HepG2 (cell line): ENCODE measurements around the gene ARHGEF4. TPM values are rescaled to one million over a fixed set of nuclear protein-coding genes. Genes with fewer than 3 reads are reported as not detected.

Experiments
- ATAC-seq: fragments of 200-7000 bp; cut with Tn5 transposase; 3 replicates; pipeline ENCODE4 v1.9.1; 2020; ENCODE audit warnings: mild to moderate bottlenecking, moderate library complexity
- BruUV-seq: library from RNA; stranded (reverse); fragments of 400-500 nt; replicated peaks from 2 replicates; lab custom pipeline; 2021; lab: Mats Ljungman, UMichigan
- CTCF ChIA-PET: fragments of 300-600 bp; formaldehyde crosslinking; extraction: SDS; loops from one replicate; lab custom pipeline; 2021; ENCODE audit warnings: low total read pairs, inconsistent platforms, low intra/inter-chr PET ratio; lab: Yijun Ruan, JAX
- POLR2A ChIA-PET: fragments of 350-600 bp; sonication (Branson Sonifier 250); formaldehyde crosslinking; loops from one replicate; lab custom pipeline; 2020; ENCODE audit warnings: antibody characterized with exemption, inconsistent platforms; lab: Yijun Ruan, JAX
- DNase-seq: peaks from one replicate; pipeline ENCODE4 v3.0.0-alpha.2; 2015; ENCODE audit warnings: low spot score
- FAIRE-seq: peaks from 3 replicates; lab custom pipeline; 2011; peaks lifted over from hg19 to GRCh38; lab: Jason Lieb, UNC
- H2AFZ ChIP-seq: one replicate; pipeline ENCODE4 v1.6.1; 2011; ENCODE audit warnings: low read length, inconsistent platforms
- H3K27ac ChIP-seq: fragments of 300-600 bp; 3 replicates; pipeline ENCODE4 v1.8.0; 2011; ENCODE audit warnings: mixed run types, mild to moderate bottlenecking, mixed read lengths, low read length, inconsistent platforms; ENCODE audit not compliant: insufficient read depth; ENCODE audit errors: extremely low read length
- H3K27me3 ChIP-seq, 2 experiments: fragments of 200-600 bp in 1 of 2; 2 replicates in 1 of 2; 3 replicates in 1 of 2; pipeline versions ENCODE4 v1.6.0 to v1.8.0; 2011; ENCODE audit warnings: low read length in 2 of 2, mild to moderate bottlenecking in 2 of 2, moderate library complexity in 2 of 2, inconsistent platforms in 1 of 2; ENCODE audit not compliant: insufficient read depth in 2 of 2, control insufficient read depth in 1 of 2
- H3K36me3 ChIP-seq, 2 experiments: fragments of 200-600 bp in 1 of 2; replicated peaks in 1 of 2; 2 replicates in 1 of 2; 3 replicates in 1 of 2; pipeline versions ENCODE4 v1.5.1 to v1.8.0; 2011; ENCODE audit warnings: low read length in 2 of 2, inconsistent platforms in 1 of 2; ENCODE audit not compliant: insufficient read depth in 2 of 2, control insufficient read depth in 1 of 2
- H3K4me1 ChIP-seq: 2 replicates; pipeline ENCODE4 v1.5.1; 2012; ENCODE audit warnings: low read length, inconsistent platforms; ENCODE audit not compliant: insufficient read depth
- H3K4me2 ChIP-seq: 2 replicates; pipeline ENCODE4 v1.6.0; 2011; ENCODE audit warnings: low read depth, low read length, inconsistent platforms
- H3K4me3 ChIP-seq, 3 experiments: fragments of 200-600 bp in 1 of 3; sonication (generic), shearing (Covaris generic) in 1 of 3; replicated peaks in 1 of 3; 2 replicates each; pipeline ENCODE4 v1.5.1; 2011 to 2016; ENCODE audit warnings: low read length in 3 of 3, inconsistent platforms in 2 of 3, low read depth in 2 of 3, mild to moderate bottlenecking in 2 of 3, control low read depth in 1 of 3, mixed read lengths in 1 of 3; ENCODE audit not compliant: insufficient read depth in 1 of 3
- H3K79me2 ChIP-seq: one replicate; pipeline ENCODE4 v1.6.1; 2011; ENCODE audit warnings: low read length, inconsistent platforms; ENCODE audit not compliant: insufficient read depth
- H3K9ac ChIP-seq: 2 replicates; pipeline ENCODE4 v1.6.0; 2011; ENCODE audit warnings: mild to moderate bottlenecking, low read depth, low read length, inconsistent platforms; ENCODE audit not compliant: insufficient read depth
- H3K9me3 ChIP-seq: 2 replicates; pipeline ENCODE4 v1.5.1; 2012; ENCODE audit warnings: mild to moderate bottlenecking, low read length
- H4K20me1 ChIP-seq: 2 replicates; pipeline ENCODE4 v1.6.0; 2011; ENCODE audit warnings: inconsistent platforms, mild to moderate bottlenecking, low read length, moderate library complexity; ENCODE audit not compliant: insufficient read depth
- ATF7 ChIP-seq, 2 experiments: fragments of 450-650 bp in 1 of 2; sonication (generic) in 1 of 2; formaldehyde crosslinking in 1 of 2; IDR thresholded peaks; 2 replicates each; pipeline versions ENCODE4 v1.4.0 to v1.6.1; 2016 to 2020; ENCODE audit warnings: antibody characterized with exemption in 1 of 2, mild to moderate bottlenecking in 1 of 2, missing genetic modification reagents in 1 of 2
- DNMT3B ChIP-seq: conservative IDR thresholded peaks from 2 replicates; pipeline ENCODE4 v1.6.1; 2016; ENCODE audit warnings: missing biosample characterization, control low read depth
- E2F5 ChIP-seq: sonication (generic); formaldehyde crosslinking; conservative IDR thresholded peaks from 2 replicates; pipeline ENCODE4 v1.4.0; 2020; ENCODE audit warnings: missing genetic modification reagents
- GTF2F1 ChIP-seq: fragments of 150-350 bp; IDR thresholded peaks from 2 replicates; pipeline ENCODE4 v1.6.1; 2014; ENCODE audit warnings: low read length
- KAT8 ChIP-seq: IDR thresholded peaks from 2 replicates; pipeline ENCODE4 v1.6.1; 2016; ENCODE audit warnings: missing genetic modification reagents, missing compliant biosample characterization
- MLLT10 ChIP-seq: sonication (generic); formaldehyde crosslinking; IDR thresholded peaks from 2 replicates; pipeline ENCODE4 v1.4.0; 2020; ENCODE audit warnings: missing genetic modification reagents
- MTF1 ChIP-seq: sonication (generic); formaldehyde crosslinking; IDR thresholded peaks from 2 replicates; pipeline ENCODE4 v1.5.0; 2020; ENCODE audit warnings: missing genetic modification reagents
- NFIB ChIP-seq: sonication (generic); formaldehyde crosslinking; IDR thresholded peaks from 2 replicates; pipeline ENCODE4 v1.9.0; 2021; ENCODE audit warnings: missing genetic modification reagents, mild to moderate bottlenecking, borderline replicate concordance
- PHF8 ChIP-seq: sonication (generic); formaldehyde crosslinking; IDR thresholded peaks from 2 replicates; pipeline ENCODE4 v1.5.0; 2020; ENCODE audit warnings: missing genetic modification reagents
- REST ChIP-seq, 2 experiments: IDR thresholded peaks; 2 replicates each; pipeline ENCODE4 v1.6.1; 2011 to 2012; ENCODE audit warnings: low read length in 2 of 2, borderline replicate concordance in 1 of 2, low read depth in 1 of 2, mild to moderate bottlenecking in 1 of 2, moderate library complexity in 1 of 2
- TAF1 ChIP-seq: sonication (generic); formaldehyde crosslinking; IDR thresholded peaks from 2 replicates; pipeline ENCODE4 v1.4.0; 2020; ENCODE audit warnings: missing genetic modification reagents
- ZBTB1 ChIP-seq: sonication (generic); formaldehyde crosslinking; IDR thresholded peaks from 2 replicates; pipeline ENCODE4 v1.4.0; 2020; ENCODE audit warnings: missing genetic modification reagents, borderline replicate concordance
- ZBTB26 ChIP-seq: IDR thresholded peaks from 2 replicates; pipeline ENCODE4 v1.6.1; 2016; ENCODE audit warnings: missing compliant biosample characterization, missing genetic modification reagents, borderline replicate concordance
- ZFP36L1 ChIP-seq: sonication (generic); formaldehyde crosslinking; IDR thresholded peaks from 2 replicates; pipeline ENCODE4 v1.8.0; 2022; ENCODE audit warnings: mild to moderate bottlenecking, missing genetic modification reagents, moderate library complexity
- ZNF260 ChIP-seq: sonication (generic); formaldehyde crosslinking; IDR thresholded peaks from 2 replicates; pipeline ENCODE4 v1.4.0; 2020; ENCODE audit warnings: missing genetic modification reagents, low read depth, mild to moderate bottlenecking, borderline replicate concordance
- ZNF317 ChIP-seq: sonication (generic); formaldehyde crosslinking; IDR thresholded peaks from 2 replicates; pipeline ENCODE4 v1.5.0; 2020; ENCODE audit warnings: mild to moderate bottlenecking, missing genetic modification reagents
- ZNF382 ChIP-seq: sonication (generic); formaldehyde crosslinking; IDR thresholded peaks from 2 replicates; pipeline ENCODE4 v1.5.0; 2020; ENCODE audit warnings: missing genetic modification reagents, mild to moderate bottlenecking, borderline replicate concordance
- ZNF496 ChIP-seq: sonication (generic); formaldehyde crosslinking; IDR thresholded peaks from 2 replicates; pipeline ENCODE4 v1.8.1; 2023; ENCODE audit warnings: mild to moderate bottlenecking, moderate library complexity, missing genetic modification reagents; ENCODE audit not compliant: insufficient replicate concordance
- ZNF550 ChIP-seq: sonication (generic); formaldehyde crosslinking; IDR thresholded peaks from 2 replicates; pipeline ENCODE4 v1.4.0; 2020; ENCODE audit warnings: mild to moderate bottlenecking, missing genetic modification reagents, borderline replicate concordance
- ZSCAN30 ChIP-seq: sonication (generic); formaldehyde crosslinking; IDR thresholded peaks from 2 replicates; pipeline ENCODE4 v1.5.0; 2020; ENCODE audit warnings: mild to moderate bottlenecking, missing genetic modification reagents
- WGBS: methylation state at CpG from one replicate; pipeline ENCODE4 v1.1.6; 2017; ENCODE audit warnings: low lambda C conversion rate; 5-methylcytosine and 5-hydroxymethylcytosine counted together
- in situ Hi-C: cut with HindIII; loops from 2 replicates; pipeline ENCODE4 v1.10.0; 2017; ENCODE audit warnings: low pct_unique_long_range_greater_than_20kb; ENCODE audit not compliant: extremely low pct_ligation_motif_present
- intact Hi-C: fragments of 100-400 bp; cut with micrococcal nuclease; formaldehyde crosslinking; loops from one replicate; pipeline ENCODE4 v1.10.0; 2022; ENCODE audit not compliant: unreplicated experiment
- polyA plus RNA-seq, 8 experiments: library from polyadenylated mRNA; depleted of rRNA in 3 of 8; stranded (reverse) in 7 of 8; unstranded in 1 of 8; fragments of >200 nt; fragmentation: Illumina TruSeq in 4 of 8; extraction: Trizol in 4 of 8; gene quantifications; 2 replicates each; pipeline versions ENCODE4 v1.2.1 to v1.2.3, GENCODE V29; 2011 to 2016; ENCODE audit warnings: low read depth in 4 of 8, missing spikeins in 1 of 8, mixed read lengths in 1 of 8; ENCODE audit not compliant: insufficient read depth in 1 of 8
- total RNA-seq, 5 experiments: library from RNA; depleted of rRNA; stranded (reverse); fragments of >200 nt; fragmentation: Illumina TruSeq; extraction: Trizol; gene quantifications; 2 replicates each; pipeline ENCODE4 v1.2.3, GENCODE V29; 2016; ENCODE audit warnings: low read depth in 1 of 5

The ARHGEF4 gene
- total and polyA plus RNA-seq, 2 of the 13 experiments (the other 11 are each of a cell fraction or from before 2014, with no cell fraction given) = 0.11 to 0.13 TPM

- BruUV-seq = no TSS peak
- DNase-seq = no peak
- in situ Hi-C loops = no loop called here
- CTCF ChIA-PET = no interaction called here
- H3K79me2 ChIP-seq = no peaks in the 10 kb centered on the region
- no peak overlapping the region for H3K4me3 ChIP-seq
- no peak for FAIRE-seq
- no peaks in the 10 kb centered on the region; the same call in 1 of the 2 replicates for H4K20me1 ChIP-seq
- TF ChIP-seq MLLT10 (CRISPR knock-in tag) (no peak), DNMT3B (no peak), ZSCAN30 (CRISPR knock-in tag) (no peak), ZFP36L1 (CRISPR knock-in tag) (no peak), ZNF496 (no peak), TAF1 (CRISPR knock-in tag) (no peak), ZNF382 (no peak), GTF2F1 (no peak), ATF7 (IDR thresholded peaks at IDR 0.05) (no peak), ATF7 (CRISPR knock-in tag; IDR thresholded peaks at IDR 0.05) (no peak), ZBTB26 (no peak), KAT8 (CRISPR knock-in tag) (no peak), MTF1 (CRISPR knock-in tag) (no peak), E2F5 (CRISPR knock-in tag) (no peak), ZNF317 (CRISPR knock-in tag) (no peak), NFIB (CRISPR knock-in tag) (no peak), PHF8 (no peak), ZNF260 (CRISPR knock-in tag) (no peak), ZBTB1 (CRISPR knock-in tag) (no peak), ZNF550 (CRISPR knock-in tag) (no peak), REST (IDR thresholded peaks at IDR 0.05; ENCODE audit: borderline replicate concordance in 1 of 2, low read depth in 1 of 2, low read length in 2 of 2) (no peak)
- TF ChIP-seq, all 625 proteins: peak for 0
- Histone ChIP-seq H3K36me3 (peaks cover 17 to 24% of the 10 kb centered on the region in 2 experiments; a peak in 4 of 5 replicates), H2AFZ (no peak overlapping the region), H3K27me3 (no peaks in the 10 kb centered on the region), H3K4me2 (no peak overlapping the region), H3K4me1 (no peaks in the 10 kb centered on the region), H3K9ac (no peak overlapping the region), H3K27ac (no peak overlapping the region), H3K9me3 (no peaks in the 10 kb centered on the region)
- ATAC-seq = peak; percentile 2
- POLR2A ChIA-PET = no interaction called here
- 93% methylated on average over 20 of the region's 24 CpGs for WGBS
- intact Hi-C loops = no loop called here
These were observed 207.5 kb downstream of the ARHGEF4 start for GRCh38 chr2:131044075-131044756.
